H9 (cell line): ENCODE measurements around the gene ARHGAP15. TPM values are rescaled to one million over a fixed set of nuclear protein-coding genes. Genes with fewer than 3 reads are reported as not detected.

Experiments
- DNase-seq: peaks from one replicate; pipeline ENCODE4 v3.0.0-alpha.2; 2017
- H2AFZ ChIP-seq: one replicate; pipeline ENCODE4 v1.6.1; 2013; ENCODE audit warnings: mild to moderate bottlenecking, low read length, control low read depth, moderate library complexity
- H2AK5ac ChIP-seq: 2 replicates; pipeline ENCODE4 v1.6.1; 2013; ENCODE audit warnings: low read length, control low read depth, mixed read lengths; ENCODE audit not compliant: insufficient read length
- H2BK120ac ChIP-seq: one replicate; pipeline ENCODE4 v1.6.1; 2013; ENCODE audit warnings: low read depth, mild to moderate bottlenecking, low read length, control low read depth, inconsistent platforms; ENCODE audit not compliant: poor library complexity, severe bottlenecking
- H2BK12ac ChIP-seq: 2 replicates; pipeline ENCODE4 v1.6.1; 2013; ENCODE audit warnings: low read length, control low read depth, mixed read lengths, low read depth; ENCODE audit not compliant: insufficient read length
- H2BK15ac ChIP-seq: 2 replicates; pipeline ENCODE4 v1.6.1; 2013; ENCODE audit warnings: low read depth, low read length, control low read depth
- H2BK20ac ChIP-seq: one replicate; pipeline ENCODE4 v1.6.1; 2013; ENCODE audit warnings: low read depth, mild to moderate bottlenecking, low read length, control low read depth, inconsistent platforms; ENCODE audit not compliant: poor library complexity, severe bottlenecking
- H2BK5ac ChIP-seq: 2 replicates; pipeline ENCODE4 v1.6.1; 2013; ENCODE audit warnings: low read length, control low read depth, mixed read lengths; ENCODE audit not compliant: insufficient read length
- H3K14ac ChIP-seq: 2 replicates; pipeline ENCODE4 v1.6.1; 2013; ENCODE audit warnings: low read length, control low read depth; ENCODE audit not compliant: insufficient read depth
- H3K18ac ChIP-seq: 2 replicates; pipeline ENCODE4 v1.6.1; 2013; ENCODE audit warnings: low read depth, mild to moderate bottlenecking, mixed read lengths, low read length, control low read depth; ENCODE audit not compliant: insufficient read length
- H3K23ac ChIP-seq: 2 replicates; pipeline ENCODE4 v1.6.1; 2013; ENCODE audit warnings: low read length, control low read depth, mixed read lengths, low read depth; ENCODE audit not compliant: insufficient read length
- H3K23me2 ChIP-seq: 2 replicates; pipeline ENCODE4 v1.6.1; 2013; ENCODE audit warnings: low read depth, mild to moderate bottlenecking, mixed read lengths, low read length, control low read depth; ENCODE audit not compliant: insufficient read length, poor library complexity, severe bottlenecking
- H3K27ac ChIP-seq: 2 replicates; pipeline ENCODE4 v1.5.1; 2013; ENCODE audit warnings: low read length, control low read depth, mixed read lengths, low read depth; ENCODE audit not compliant: insufficient read length
- H3K27me3 ChIP-seq: 2 replicates; pipeline ENCODE4 v1.6.1; 2013; ENCODE audit warnings: low read length, control low read depth, inconsistent platforms; ENCODE audit not compliant: insufficient read depth
- H3K4ac ChIP-seq: 2 replicates; pipeline ENCODE4 v1.6.1; 2013; ENCODE audit warnings: low read depth, mild to moderate bottlenecking, control low read depth, inconsistent platforms, low read length, moderate library complexity
- H3K4me1 ChIP-seq: 2 replicates; pipeline ENCODE4 v1.6.1; 2013; ENCODE audit warnings: low read length, control low read depth, inconsistent platforms; ENCODE audit not compliant: insufficient read depth
- H3K4me2 ChIP-seq: 2 replicates; pipeline ENCODE4 v1.6.1; 2013; ENCODE audit warnings: low read length, control low read depth, mixed read lengths; ENCODE audit not compliant: insufficient read length, insufficient read depth
- H3K56ac ChIP-seq: 2 replicates; pipeline ENCODE4 v1.6.1; 2013; ENCODE audit warnings: low read depth, mild to moderate bottlenecking, mixed read lengths, low read length, control low read depth; ENCODE audit not compliant: insufficient read length
- H3K79me1 ChIP-seq: 2 replicates; pipeline ENCODE4 v1.6.1; 2013; ENCODE audit warnings: low read depth, mild to moderate bottlenecking, moderate library complexity, low read length, control low read depth, inconsistent platforms; ENCODE audit not compliant: insufficient read depth, poor library complexity, severe bottlenecking
- H3K79me2 ChIP-seq: 2 replicates; pipeline ENCODE4 v1.6.1; 2013; ENCODE audit warnings: low read length, control low read depth, inconsistent platforms; ENCODE audit not compliant: insufficient read depth
- H3K9ac ChIP-seq: 2 replicates; pipeline ENCODE4 v1.6.1; 2013; ENCODE audit warnings: low read length, control low read depth, mixed read lengths; ENCODE audit not compliant: insufficient read length; ENCODE audit errors: extremely low read depth
- H3K9me3 ChIP-seq: one replicate; pipeline ENCODE4 v1.6.1; 2013; ENCODE audit warnings: low read depth, low read length, inconsistent platforms; ENCODE audit not compliant: control insufficient read depth
- H3T11ph ChIP-seq: one replicate; pipeline ENCODE4 v1.6.1; 2013; ENCODE audit warnings: mild to moderate bottlenecking, low read length, control low read depth, inconsistent platforms
- H4K20me1 ChIP-seq: one replicate; pipeline ENCODE4 v1.6.1; 2013; ENCODE audit not compliant: control insufficient read depth, insufficient read length, insufficient read depth
- H4K5ac ChIP-seq: 2 replicates; pipeline ENCODE4 v1.6.1; 2013; ENCODE audit warnings: low read depth, mild to moderate bottlenecking, mixed read lengths, low read length, control low read depth; ENCODE audit not compliant: insufficient read length
- H4K8ac ChIP-seq: replicated peaks from 2 replicates; pipeline ENCODE4 v1.6.1; 2013; ENCODE audit warnings: low read length, control low read depth, mixed read lengths, low read depth; ENCODE audit not compliant: insufficient read length
- H4K91ac ChIP-seq: 2 replicates; pipeline ENCODE4 v1.6.1; 2013; ENCODE audit warnings: low read depth, mild to moderate bottlenecking, moderate library complexity, mixed read lengths, low read length, control low read depth; ENCODE audit not compliant: insufficient read length
- H3K27ac Mint-ChIP-seq, 3 experiments: 2 replicates in 2 of 3; 3 replicates in 1 of 3; pipeline ENCODE4 v1.8.0; 2020 to 2021; ENCODE audit warnings: mixed read lengths in 3 of 3, mild to moderate bottlenecking in 1 of 3, moderate library complexity in 1 of 3
- H3K27me3 Mint-ChIP-seq: 2 replicates; pipeline ENCODE4 v1.8.0; 2021; ENCODE audit warnings: low read depth, mild to moderate bottlenecking, moderate library complexity, mixed read lengths
- H3K36me3 Mint-ChIP-seq, 3 experiments: 2 replicates in 2 of 3; 3 replicates in 1 of 3; pipeline ENCODE4 v1.8.0; 2020 to 2021; ENCODE audit warnings: low read depth in 3 of 3, mixed read lengths in 3 of 3; ENCODE audit not compliant: insufficient read depth in 1 of 3
- H3K4me1 Mint-ChIP-seq, 2 experiments: 2 replicates each; pipeline ENCODE4 v1.8.0; 2020; ENCODE audit warnings: mixed read lengths in 2 of 2
- H3K4me3 Mint-ChIP-seq, 2 experiments: 2 replicates in 1 of 2; 3 replicates in 1 of 2; pipeline ENCODE4 v1.8.0; 2020 to 2021; ENCODE audit warnings: mild to moderate bottlenecking in 2 of 2, mixed read lengths in 2 of 2, moderate library complexity in 1 of 2
- H3K9me3 Mint-ChIP-seq, 2 experiments: 2 replicates in 1 of 2; 3 replicates in 1 of 2; pipeline ENCODE4 v1.8.0; 2020; ENCODE audit warnings: mild to moderate bottlenecking in 2 of 2, mixed read lengths in 2 of 2, moderate library complexity in 1 of 2
- CTCF ChIP-seq: fragments of 200-600 bp; sonication (generic); conservative IDR thresholded peaks from 3 replicates; pipeline ENCODE4 v1.8.0; 2021; ENCODE audit warnings: antibody characterized with exemption, mild to moderate bottlenecking
- WGBS: extraction: QIAGEN DNeasy Blood & Tissue Kit; methylation state at CpG from one replicate; pipeline ENCODE4 v1.1.7; 2013; ENCODE audit warnings: missing lambda C conversion rate, low lambda C conversion rate, mixed read lengths; ENCODE audit not compliant: insufficient read length; ENCODE audit errors: extremely low coverage; 5-methylcytosine and 5-hydroxymethylcytosine counted together
- total RNA-seq: library from RNA; stranded (reverse); gene quantifications from 2 replicates; pipeline ENCODE4 v1.2.1, GENCODE V29; 2021

ARHGAP15 gene
- total RNA-seq, 1 experiment from 2014 or later: not detected

DNA sequence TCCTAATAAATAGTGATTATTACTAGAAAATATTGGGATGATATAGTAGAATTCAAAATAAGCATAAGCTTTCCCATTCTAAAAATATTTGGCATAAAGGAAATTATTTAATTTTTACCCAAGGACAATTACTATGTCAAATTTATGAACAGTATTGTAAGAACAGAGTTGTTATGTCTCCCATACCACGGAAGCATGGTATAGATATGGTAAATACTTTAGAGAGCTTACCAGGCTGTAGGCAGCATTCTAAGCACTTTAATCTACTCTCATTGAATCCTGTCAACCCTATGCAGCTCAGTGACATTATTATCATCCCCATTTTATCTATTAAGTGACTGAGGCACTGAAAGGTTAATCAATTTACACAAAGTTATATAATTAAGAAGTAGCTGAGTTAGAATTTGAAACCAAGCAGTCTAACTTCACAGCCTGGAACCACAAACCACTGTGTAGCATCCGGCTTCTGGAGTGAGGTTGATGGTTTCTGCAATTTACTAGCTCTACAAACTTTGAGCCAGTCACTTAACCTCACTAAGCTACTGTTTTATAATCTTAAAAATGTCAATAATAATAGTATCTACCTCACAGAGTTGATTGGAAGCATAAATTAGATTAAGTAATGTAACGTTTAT, 323.7 kb downstream of the ARHGAP15 start:
- no peak overlapping the region for H3K18ac ChIP-seq
- H3K27ac Mint-ChIP-seq: no peak overlapping the region
- no CpG with 5 or more reads among the region's 3 CpGs for WGBS

More for the DNA sequence above, 323.7 kb downstream of the ARHGAP15 start:
- H4K91ac ChIP-seq: no peak overlapping the region
- no peak overlapping the region for H3K9ac ChIP-seq
- no peak overlapping the region for H3K56ac ChIP-seq
- no peak overlapping the region for H3K23ac ChIP-seq
- no peak for DNase-seq
- no peaks in the 10 kb centered on the region for H3K27me3 ChIP-seq
- no peak overlapping the region for H3K4me2 ChIP-seq
- no peaks in the 10 kb centered on the region for H3K4me1 ChIP-seq
- H2BK120ac ChIP-seq: no peak overlapping the region
- H3K4me3 Mint-ChIP-seq: no peak overlapping the region
- no peak overlapping the region for H2BK20ac ChIP-seq
- no peaks in the 10 kb centered on the region for H3K27me3 Mint-ChIP-seq
- H4K20me1 ChIP-seq: no peaks in the 10 kb centered on the region
- H2BK15ac ChIP-seq: no peak overlapping the region
- H3K4ac ChIP-seq: no peak overlapping the region
- H2AK5ac ChIP-seq: no peak overlapping the region
- no peaks in the 10 kb centered on the region for H3K36me3 Mint-ChIP-seq
- no peaks in the 10 kb centered on the region for H3K23me2 ChIP-seq
- H2BK5ac ChIP-seq: no peak overlapping the region
- H3K9me3 Mint-ChIP-seq: no peaks in the 10 kb centered on the region
- H2AFZ ChIP-seq: no peak overlapping the region
- H4K8ac ChIP-seq: no peak overlapping the region
- H3T11ph ChIP-seq: no peak overlapping the region
- no peak overlapping the region for H2BK12ac ChIP-seq
- no peak overlapping the region for H3K27ac ChIP-seq
- H3K14ac ChIP-seq: no peak overlapping the region
- H4K5ac ChIP-seq: no peak overlapping the region
- H3K79me1 ChIP-seq: no peaks in the 10 kb centered on the region
- H3K79me2 ChIP-seq: no peaks in the 10 kb centered on the region
- no peaks in the 10 kb centered on the region for H3K9me3 ChIP-seq
- H3K4me1 Mint-ChIP-seq: peaks cover 0 to 4% of the 10 kb centered on the region in 2 experiments; a peak in 2 of 4 replicates
- no peak for TF ChIP-seq CTCF
